ENCODE results near the gene OTOP1.
"Not testable (repeated sequence)": the region's sequence is repeated elsewhere in the genome, so short reads cannot be mapped to it uniquely, and the experiment has no call there.

Gene OTOP1

GRCh38 chr4:4202510-4202909 is 24.2 kb downstream of the OTOP1 start:
- Histone ChIP-seq H3K79me2 (ENCODE audit: insufficient read depth, low read length) (no peaks in the 10 kb centered on the region), H4K20me1 (ENCODE audit: low read depth, low read length) (no peaks in the 10 kb centered on the region), H3K9me2 (replicated peaks; ENCODE audit: insufficient read depth, low read length) (no peaks in the 10 kb centered on the region), H3K27me3 (ENCODE audit: low read length) (no peaks in the 10 kb centered on the region), H3K27ac (ENCODE audit: low read depth, low read length) (no peak overlapping the region), H2AFZ (ENCODE audit: low read depth, low read length, severe bottlenecking) (no peak overlapping the region), H3K9ac (ENCODE audit: low read length) (no peak overlapping the region), H3K36me3 (ENCODE audit: low read length) (no peaks in the 10 kb centered on the region), H3K9me3 (ENCODE audit: insufficient read depth, low read length) (no peaks in the 10 kb centered on the region), H3K4me2 (ENCODE audit: low read depth, low read length, poor library complexity, severe bottlenecking) (no peak overlapping the region), H3K4me3 (ENCODE audit: insufficient read depth, low read length, poor library complexity, severe bottlenecking) (no peak overlapping the region), H3F3A (ENCODE audit: insufficient read depth) (no peaks in the 10 kb centered on the region)
- no peak for TF ChIP-seq EZH2phosphoT487 (conservative IDR thresholded peaks at IDR 0.05; ENCODE audit: low read length)
- TF ChIP-seq, protein P1, sequence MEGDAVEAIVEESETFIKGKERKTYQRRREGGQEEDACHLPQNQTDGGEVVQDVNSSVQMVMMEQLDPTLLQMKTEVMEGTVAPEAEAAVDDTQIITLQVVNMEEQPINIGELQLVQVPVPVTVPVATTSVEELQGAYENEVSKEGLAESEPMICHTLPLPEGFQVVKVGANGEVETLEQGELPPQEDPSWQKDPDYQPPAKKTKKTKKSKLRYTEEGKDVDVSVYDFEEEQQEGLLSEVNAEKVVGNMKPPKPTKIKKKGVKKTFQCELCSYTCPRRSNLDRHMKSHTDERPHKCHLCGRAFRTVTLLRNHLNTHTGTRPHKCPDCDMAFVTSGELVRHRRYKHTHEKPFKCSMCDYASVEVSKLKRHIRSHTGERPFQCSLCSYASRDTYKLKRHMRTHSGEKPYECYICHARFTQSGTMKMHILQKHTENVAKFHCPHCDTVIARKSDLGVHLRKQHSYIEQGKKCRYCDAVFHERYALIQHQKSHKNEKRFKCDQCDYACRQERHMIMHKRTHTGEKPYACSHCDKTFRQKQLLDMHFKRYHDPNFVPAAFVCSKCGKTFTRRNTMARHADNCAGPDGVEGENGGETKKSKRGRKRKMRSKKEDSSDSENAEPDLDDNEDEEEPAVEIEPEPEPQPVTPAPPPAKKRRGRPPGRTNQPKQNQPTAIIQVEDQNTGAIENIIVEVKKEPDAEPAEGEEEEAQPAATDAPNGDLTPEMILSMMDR (IDR thresholded peaks at IDR 0.05; ENCODE audit: insufficient read depth, low read length, poor library complexity, severe bottlenecking): no peak

DNA sequence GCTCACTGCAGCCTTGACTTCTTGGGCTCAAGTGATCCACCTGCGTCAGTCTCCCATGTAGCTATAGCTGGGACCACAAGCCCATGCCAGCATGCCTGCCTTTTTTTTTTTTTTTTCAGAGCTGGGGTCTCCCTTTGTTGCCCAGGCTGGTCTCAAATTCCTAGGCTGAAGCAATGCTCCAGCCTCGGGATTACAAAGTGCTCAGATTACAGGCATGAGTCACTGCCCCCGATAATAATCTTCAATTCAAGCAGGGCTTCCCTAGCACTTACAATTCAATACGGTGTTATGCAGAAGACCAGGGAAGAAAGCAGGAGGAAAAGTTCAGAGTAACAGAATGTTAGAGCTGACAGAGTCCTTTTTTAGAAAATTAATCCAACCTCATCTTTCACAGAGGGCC is 26.1 kb downstream of the OTOP1 start:
- H3K9me2 ChIP-seq (replicated peaks; ENCODE audit: insufficient read depth, low read length): no peaks in the 10 kb centered on the region
- no peak overlapping the region for H3K4me2 ChIP-seq (ENCODE audit: low read depth, low read length, poor library complexity, severe bottlenecking)
- H3K9ac ChIP-seq (ENCODE audit: low read length): no peak overlapping the region
- H3K4me3 ChIP-seq (ENCODE audit: insufficient read depth, low read length, poor library complexity, severe bottlenecking): no peak overlapping the region
- no peak overlapping the region for H2AFZ ChIP-seq (ENCODE audit: low read depth, low read length, severe bottlenecking)
- no peaks in the 10 kb centered on the region for H3K9me3 ChIP-seq (ENCODE audit: insufficient read depth, low read length)
- TF ChIP-seq EZH2phosphoT487 (conservative IDR thresholded peaks at IDR 0.05; ENCODE audit: low read length): no peak
- TF ChIP-seq, protein P1 (IDR thresholded peaks at IDR 0.05; ENCODE audit: insufficient read depth, low read length, poor library complexity, severe bottlenecking): no peak
- H3K79me2 ChIP-seq (ENCODE audit: insufficient read depth, low read length): no peaks in the 10 kb centered on the region
- H3K27ac ChIP-seq (ENCODE audit: low read depth, low read length): no peak overlapping the region
- H3F3A ChIP-seq (ENCODE audit: insufficient read depth): no peaks in the 10 kb centered on the region
- H4K20me1 ChIP-seq (ENCODE audit: low read depth, low read length): no peaks in the 10 kb centered on the region
- H3K36me3 ChIP-seq (ENCODE audit: low read length): no peaks in the 10 kb centered on the region
- no peaks in the 10 kb centered on the region for H3K27me3 ChIP-seq (ENCODE audit: low read length)

- H3K36me3 ChIP-seq (ENCODE audit: low read length): no peaks in the 10 kb centered on the region
- no peak overlapping the region for H2AFZ ChIP-seq (ENCODE audit: low read depth, low read length, severe bottlenecking)
- no peaks in the 10 kb centered on the region for H3K9me2 ChIP-seq (replicated peaks; ENCODE audit: insufficient read depth, low read length)
- no peaks in the 10 kb centered on the region for H3K27me3 ChIP-seq (ENCODE audit: low read length)
- no peaks in the 10 kb centered on the region for H3F3A ChIP-seq (ENCODE audit: insufficient read depth)
- no peaks in the 10 kb centered on the region for H3K9me3 ChIP-seq (ENCODE audit: insufficient read depth, low read length)
- H3K4me2 ChIP-seq (ENCODE audit: low read depth, low read length, poor library complexity, severe bottlenecking): no peak overlapping the region
- no peak for TF ChIP-seq EZH2phosphoT487 (conservative IDR thresholded peaks at IDR 0.05; ENCODE audit: low read length)
- TF ChIP-seq, protein P1 (IDR thresholded peaks at IDR 0.05; ENCODE audit: insufficient read depth, low read length, poor library complexity, severe bottlenecking): no peak
- H4K20me1 ChIP-seq (ENCODE audit: low read depth, low read length): no peaks in the 10 kb centered on the region
- no peaks in the 10 kb centered on the region for H3K79me2 ChIP-seq (ENCODE audit: insufficient read depth, low read length)
- H3K9ac ChIP-seq (ENCODE audit: low read length): no peak overlapping the region
- no peak overlapping the region for H3K4me3 ChIP-seq (ENCODE audit: insufficient read depth, low read length, poor library complexity, severe bottlenecking)
- no peak overlapping the region for H3K27ac ChIP-seq (ENCODE audit: low read depth, low read length)
These were observed 31.4 kb downstream of the OTOP1 start for GRCh38 chr4:4195354-4195753.

DNA sequence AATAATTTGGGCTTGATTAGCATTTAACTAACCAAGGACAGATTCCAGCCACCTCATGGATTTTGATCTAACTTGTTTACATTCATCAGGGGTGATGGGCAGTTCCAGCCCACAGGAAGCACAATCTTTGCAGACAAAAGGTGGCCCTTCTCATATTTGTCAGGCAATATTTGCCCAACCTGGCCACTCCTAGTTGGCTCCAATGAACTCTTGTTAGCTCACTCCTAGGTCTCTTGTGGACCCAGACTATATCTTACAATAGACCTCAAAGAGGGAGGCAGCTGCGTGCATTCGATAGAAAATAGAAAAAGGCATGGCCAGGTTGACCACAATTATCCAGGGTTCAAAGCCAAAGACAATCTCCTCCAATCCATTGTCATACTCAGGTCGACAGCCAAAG is 38.2 kb downstream of the OTOP1 start:
- not testable (repeated sequence) for H2AFZ ChIP-seq (ENCODE audit: low read depth, low read length, severe bottlenecking); H3K4me2 ChIP-seq (ENCODE audit: low read depth, low read length, poor library complexity, severe bottlenecking); H4K20me1 ChIP-seq (ENCODE audit: low read depth, low read length)

More for the DNA sequence above, 38.2 kb downstream of the OTOP1 start:
- not testable (repeated sequence) for H3K9ac ChIP-seq (ENCODE audit: low read length); H3K4me3 ChIP-seq (ENCODE audit: insufficient read depth, low read length, poor library complexity, severe bottlenecking); H3F3A ChIP-seq (ENCODE audit: insufficient read depth); H3K27me3 ChIP-seq (ENCODE audit: low read length); H3K27ac ChIP-seq (ENCODE audit: low read depth, low read length); H3K36me3 ChIP-seq (ENCODE audit: low read length); H3K9me2 ChIP-seq (replicated peaks; ENCODE audit: insufficient read depth, low read length); H3K79me2 ChIP-seq (ENCODE audit: insufficient read depth, low read length); H3K9me3 ChIP-seq (ENCODE audit: insufficient read depth, low read length)

All from SU-DHL-6 (cell line).